KG1 (cell line): Measurements from ENCODE around the gene C1orf56.
"Not testable (repeated sequence)": the region's sequence is repeated elsewhere in the genome, so short reads cannot be mapped to it uniquely, and the experiment has no call there.

ENCODE experiments used
- DNase-seq: peaks from one replicate; lab custom pipeline; 2025; lab: John Stamatoyannopoulos, UW

Gene C1orf56

DNA sequence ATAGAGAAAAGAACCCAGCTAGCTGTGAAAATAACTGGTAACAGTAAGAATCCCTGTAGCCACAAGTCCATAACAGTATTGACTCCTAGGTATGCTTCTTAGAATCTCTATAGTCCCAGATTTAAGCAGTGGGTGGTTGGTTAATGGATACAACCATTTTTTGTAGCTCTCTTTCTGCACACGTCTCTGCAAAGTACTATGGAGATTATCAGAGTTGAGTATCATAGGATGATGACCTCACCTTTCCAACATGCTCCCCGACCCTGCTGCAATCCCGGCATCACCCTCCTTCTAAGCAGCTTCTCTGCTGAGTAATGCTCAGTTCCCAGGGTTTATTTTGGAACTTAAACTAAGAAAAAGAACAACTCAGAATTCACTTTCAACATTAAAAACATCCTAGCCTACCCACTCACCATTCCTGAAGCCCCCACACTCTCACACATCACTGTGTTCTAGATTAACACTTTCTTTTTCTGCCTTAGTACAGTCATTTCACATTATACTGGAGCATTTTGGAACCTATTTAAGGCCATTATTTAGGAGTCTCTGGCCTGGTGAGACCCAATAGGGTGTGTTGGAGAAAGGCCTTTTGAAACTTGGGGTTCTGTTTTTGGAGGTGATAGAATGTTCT lies 15.3 kb downstream of the C1orf56 start:
- no peak for DNase-seq

DNA sequence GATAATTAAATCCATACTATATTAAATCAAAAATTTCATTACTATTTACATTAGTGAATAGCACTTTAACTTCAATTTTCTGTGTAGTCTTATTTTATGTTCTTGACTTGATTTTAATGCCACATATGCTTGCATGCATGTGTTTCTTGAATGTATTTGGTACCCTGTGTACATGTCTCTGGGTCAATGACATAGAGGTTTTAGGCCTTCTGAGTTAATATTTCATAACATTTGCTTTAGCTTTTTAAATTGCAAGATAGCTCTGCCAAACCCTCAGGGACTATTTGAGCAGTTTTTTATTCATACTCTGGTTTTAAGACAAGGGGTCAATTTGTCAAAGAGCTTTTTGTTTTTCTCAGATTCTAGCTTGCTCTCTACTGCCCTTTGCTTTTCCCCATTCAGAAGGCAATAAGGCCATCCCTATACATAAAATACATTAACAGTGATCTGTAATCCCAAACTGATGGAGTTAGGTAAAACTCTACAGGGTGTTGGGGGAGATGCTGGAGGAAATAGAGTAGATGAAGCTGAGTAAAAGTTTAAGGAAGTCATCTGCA lies 17.6 kb downstream of the C1orf56 start:
- DNase-seq, result no peak

DNA sequence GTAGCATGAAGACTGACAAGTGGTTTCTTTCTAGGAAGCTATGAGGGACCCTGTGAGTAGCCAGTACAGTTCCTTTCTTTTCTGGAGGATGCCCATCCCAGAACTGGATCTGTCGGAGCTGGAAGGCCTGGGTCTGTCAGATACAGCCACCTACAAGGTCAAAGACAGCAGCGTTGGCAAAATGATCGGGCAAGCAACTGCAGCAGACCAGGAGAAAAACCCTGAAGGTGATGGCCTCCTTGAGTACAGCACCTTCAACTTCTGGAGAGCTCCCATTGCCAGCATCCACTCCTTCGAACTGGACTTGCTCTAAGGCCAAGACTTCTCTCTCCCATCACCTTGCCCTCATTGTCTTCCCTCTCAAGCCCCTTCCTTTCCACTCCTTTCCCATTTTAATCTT lies 19.6 kb downstream of the C1orf56 start:
- no peak for DNase-seq

DNA sequence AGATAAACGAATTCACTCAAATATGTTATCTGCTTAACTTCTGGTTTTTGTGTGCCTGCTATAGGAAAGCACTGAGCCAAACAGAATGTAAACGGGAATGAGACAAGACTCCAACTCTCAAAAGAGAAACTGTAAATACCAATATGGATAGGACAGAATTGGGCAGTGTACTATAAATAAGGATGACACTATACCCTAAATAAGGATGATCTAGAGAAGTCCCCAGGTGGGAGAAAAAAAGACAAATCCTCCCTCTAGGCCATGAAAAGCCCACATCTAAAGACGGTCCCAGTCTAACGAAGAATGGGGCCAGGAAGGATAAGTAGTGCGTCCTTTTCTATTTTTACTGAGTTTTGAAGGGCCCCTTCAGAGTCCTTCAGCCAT lies 21.5 kb downstream of the C1orf56 start:
- DNase-seq, result no peak

DNA sequence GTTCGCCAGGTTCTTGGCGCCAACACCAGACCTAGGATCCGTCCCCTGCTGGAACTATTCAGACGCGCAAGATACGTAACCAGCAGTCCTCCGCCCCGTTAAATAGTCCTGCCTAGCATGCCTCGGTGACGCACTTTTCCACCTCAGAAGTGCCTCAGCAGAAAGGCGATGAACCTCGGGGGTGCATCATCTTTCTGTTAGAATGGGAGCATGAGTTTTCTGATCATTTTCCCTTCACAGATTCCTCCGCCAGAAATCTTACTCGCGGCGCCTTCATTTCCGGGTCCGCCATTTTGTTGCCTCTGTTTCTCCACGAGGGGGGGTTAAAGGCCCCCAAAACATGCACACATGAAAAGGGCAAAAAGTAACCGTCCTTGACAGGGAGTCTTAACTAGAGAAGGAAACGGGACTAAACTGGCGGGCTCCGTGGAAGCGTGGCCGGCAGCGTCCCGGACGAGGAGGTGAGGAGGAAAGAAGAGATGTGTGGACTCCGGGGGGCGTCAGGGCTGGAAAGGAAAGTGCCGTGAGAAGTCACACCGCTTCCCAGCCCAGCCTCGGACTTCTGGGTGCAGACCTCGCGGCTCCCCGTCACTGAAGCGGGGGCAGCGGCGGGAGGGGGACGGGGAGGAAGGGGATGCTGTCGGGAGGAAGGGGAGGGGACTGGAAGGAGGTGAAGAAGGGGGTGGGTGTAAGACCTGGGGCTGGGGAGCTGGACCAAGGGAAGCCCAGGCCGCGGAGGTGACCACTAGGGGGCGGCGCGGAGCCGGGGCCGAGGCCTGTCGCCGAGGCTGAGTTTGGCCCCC lies 23.1 kb downstream of the C1orf56 start, which contains the start of gene GABPB2:
Gene GABPB2 (plus strand): TSS at position 288 of the 803 bp plus-strand sequence. CDS start 17,429 bp downstream, outside the sequence.
- peak; percentile 89 for DNase-seq

DNA sequence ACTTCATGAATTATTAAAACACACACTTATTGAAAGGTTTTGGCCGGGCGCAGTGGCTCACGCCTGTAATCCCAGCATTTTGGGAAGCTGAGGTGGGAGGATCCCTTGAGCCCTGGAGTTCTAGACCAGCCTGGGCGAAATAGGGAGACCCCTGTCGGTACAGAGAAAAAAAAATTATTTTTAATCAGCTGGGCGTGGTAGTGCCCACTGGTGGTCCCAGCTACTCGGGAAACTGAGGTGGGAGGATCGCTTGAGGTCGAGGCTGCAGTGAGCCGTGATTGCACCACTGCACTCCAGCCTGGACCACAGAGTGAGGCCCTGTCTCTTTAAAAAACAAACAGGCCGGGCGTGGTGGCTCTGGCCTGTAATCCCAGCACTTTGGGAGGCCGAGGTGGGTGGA lies 24.7 kb downstream of the C1orf56 start:
- no peak for DNase-seq

DNA sequence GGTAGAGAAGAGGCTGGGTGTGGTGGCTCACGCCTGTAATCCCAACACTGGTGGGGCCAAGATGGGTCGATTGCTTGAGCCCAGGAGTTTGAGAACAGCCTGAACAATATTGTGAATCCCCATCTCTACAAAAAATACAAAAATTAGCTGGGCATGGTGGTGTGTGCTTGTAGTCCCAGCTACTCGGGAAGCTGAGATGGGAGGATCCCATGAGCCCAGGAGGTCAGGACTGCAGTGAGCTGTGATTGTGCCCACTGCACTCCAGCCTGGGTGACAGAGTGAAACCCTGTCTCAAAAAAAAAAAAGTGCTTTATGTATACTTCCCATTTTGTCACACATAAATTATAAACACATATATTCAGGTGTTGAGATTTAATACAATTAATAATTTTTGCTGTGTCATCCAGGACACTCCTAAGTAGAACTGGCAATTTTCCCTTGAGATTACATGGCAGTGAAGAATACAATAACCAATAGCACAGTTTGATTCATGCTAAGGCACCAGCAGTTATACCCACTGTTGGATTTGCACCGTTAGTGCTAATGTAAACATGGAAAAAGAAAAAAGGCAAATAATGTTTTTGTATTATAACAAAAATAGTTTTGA lies 38.5 kb downstream of the C1orf56 start:
- no peak for DNase-seq

DNA sequence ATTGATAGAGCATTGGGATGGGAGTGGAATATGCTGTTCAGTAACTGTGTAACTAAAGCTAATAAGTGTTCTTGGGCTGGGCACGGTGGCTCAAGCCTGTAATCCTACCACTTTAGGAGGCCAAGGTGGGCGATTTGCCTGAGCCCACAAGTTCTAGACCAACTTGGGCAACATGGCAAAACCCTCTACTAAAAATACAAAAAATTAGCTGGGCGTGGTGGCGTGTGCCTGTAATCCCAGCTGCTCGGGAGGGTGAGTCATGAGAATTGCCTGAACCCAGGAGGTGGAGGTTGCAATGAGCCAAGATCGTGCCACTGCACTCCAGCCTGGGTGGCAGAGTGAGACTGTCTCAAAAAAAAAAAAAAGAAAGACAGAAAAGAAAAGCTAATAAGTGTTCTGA lies 49.9 kb downstream of the C1orf56 start:
- not testable (repeated sequence) for DNase-seq

DNA sequence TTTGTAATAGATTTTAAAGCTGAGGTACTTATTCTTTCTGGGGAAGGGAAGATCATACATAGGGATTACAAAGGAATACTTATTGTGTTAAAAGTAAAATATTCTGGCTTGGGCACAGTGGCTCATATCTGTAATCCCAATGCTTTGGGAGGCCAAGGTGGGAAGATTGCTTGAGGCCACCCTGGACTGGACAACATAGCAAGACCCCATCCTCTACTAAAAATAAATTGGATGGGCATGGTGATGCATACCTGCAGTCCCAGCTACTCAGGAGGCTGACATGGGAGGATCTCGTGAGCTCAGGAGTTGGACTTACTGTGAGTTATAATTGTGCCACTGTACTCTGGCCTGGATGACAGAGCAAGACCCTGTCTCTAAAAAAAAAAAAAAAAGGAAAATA lies 50.6 kb downstream of the C1orf56 start:
- DNase-seq, result no peak
